ENCODE measurements around the gene RAB7B. TPM values are rescaled to one million over a fixed set of nuclear protein-coding genes. Genes with fewer than 3 reads are reported as not detected.

RAB7B gene
- total RNA-seq, 4 donors from 2014 or later: 0.26 to 22.5 (median 8.0) TPM

DNA sequence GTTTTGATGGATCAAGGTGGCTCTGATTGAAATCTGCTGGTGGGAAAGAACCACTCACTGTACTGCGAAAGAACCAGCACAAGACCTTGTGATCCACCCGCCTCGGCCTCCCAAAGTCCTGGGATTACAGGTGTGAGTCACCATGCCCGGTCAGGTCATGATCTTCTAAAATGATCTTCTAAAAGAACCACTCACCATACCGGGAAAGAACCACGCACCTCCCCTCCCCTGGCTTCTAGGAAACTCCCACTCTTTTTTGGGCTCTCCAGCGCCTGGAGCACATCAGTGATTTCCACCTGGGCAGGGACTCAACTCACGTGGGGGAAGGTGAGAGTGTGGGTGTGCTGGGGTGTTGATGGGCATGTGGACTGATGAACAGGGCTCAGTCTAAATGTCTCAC is 7.9 kb upstream of the RAB7B start:
- no peak for DNase-seq
- intact Hi-C loops (cut with DNase I; ENCODE audit: low total_unique reads): no loop called here
- Histone ChIP-seq H3K4me3 (no peak overlapping the region), H3K36me3 (no peaks in the 10 kb centered on the region), H3K27ac (no peak overlapping the region), H3K4me1 (no peaks in the 10 kb centered on the region), H3K27me3 (no peaks in the 10 kb centered on the region), H3K9me3 (no peaks in the 10 kb centered on the region)
- TF ChIP-seq CTCF (IDR thresholded peaks at IDR 0.05) (no peak), POLR2A (IDR thresholded peaks at IDR 0.05) (no peak)

DNA sequence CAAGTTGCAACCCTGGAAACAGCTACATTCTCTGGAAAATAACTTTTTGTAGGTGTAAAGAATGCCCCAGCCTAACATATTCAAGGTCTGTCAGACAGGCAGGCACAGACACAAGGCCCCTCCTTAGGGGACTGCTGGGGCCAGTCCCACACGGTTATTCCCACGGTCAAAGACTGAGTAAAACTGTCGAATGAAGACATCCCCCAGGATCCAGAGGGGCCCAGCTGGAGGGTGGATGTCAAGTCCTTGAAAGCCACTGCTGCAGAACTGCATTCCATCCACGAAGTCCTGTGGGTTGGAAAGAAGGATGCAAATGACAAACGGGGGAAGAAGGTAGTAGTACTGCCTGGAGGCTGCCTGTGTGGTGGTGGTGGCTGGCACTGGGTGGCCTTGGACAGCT is 6.9 kb upstream of the RAB7B start:
- no peak for TF ChIP-seq POLR2A (IDR thresholded peaks at IDR 0.05)
- TF ChIP-seq CTCF (IDR thresholded peaks at IDR 0.05): no peak
- Histone ChIP-seq H3K27ac (no peak overlapping the region), H3K27me3 (no peaks in the 10 kb centered on the region), H3K4me1 (no peaks in the 10 kb centered on the region), H3K9me3 (no peaks in the 10 kb centered on the region), H3K4me3 (no peak overlapping the region), H3K36me3 (no peaks in the 10 kb centered on the region)
- no peak for DNase-seq
- intact Hi-C loops (cut with DNase I; ENCODE audit: low total_unique reads): no loop called here

DNA sequence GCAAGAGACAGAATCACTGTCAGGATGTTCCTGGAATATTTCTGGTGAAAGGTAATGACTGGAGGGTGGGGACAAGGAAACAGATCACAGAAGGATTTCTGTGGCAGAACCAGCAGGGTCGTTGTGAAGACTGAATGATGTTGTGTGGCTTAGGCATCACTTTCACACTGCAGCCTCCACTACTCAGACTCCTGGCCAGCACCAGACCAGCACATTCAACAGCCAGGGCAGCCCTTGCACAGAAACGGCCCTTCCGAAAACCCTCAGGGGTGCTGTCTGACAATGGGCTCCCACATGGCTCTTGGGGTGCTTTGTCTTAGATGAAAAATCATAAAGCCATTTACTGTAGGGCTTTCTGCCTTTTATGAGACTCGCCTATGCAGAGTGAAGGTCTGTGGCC is 3.8 kb upstream of the RAB7B start:
- H3K27me3 ChIP-seq: no peaks in the 10 kb centered on the region
- TF ChIP-seq CTCF (IDR thresholded peaks at IDR 0.05) (no peak), POLR2A (IDR thresholded peaks at IDR 0.05) (no peak)
- H3K36me3 ChIP-seq: no peaks in the 10 kb centered on the region
- H3K9me3 ChIP-seq: no peaks in the 10 kb centered on the region
- H3K4me3 ChIP-seq: no peak overlapping the region
- intact Hi-C loops (cut with DNase I; ENCODE audit: low total_unique reads): no loop called here
- no peak for DNase-seq
- no peaks in the 10 kb centered on the region for H3K4me1 ChIP-seq
- no peak overlapping the region for H3K27ac ChIP-seq

- H3K27ac ChIP-seq: no peak overlapping the region
- no peak overlapping the region for H3K4me3 ChIP-seq
- DNase-seq: no peak
- H3K9me3 ChIP-seq: no peaks in the 10 kb centered on the region
- no peaks in the 10 kb centered on the region for H3K36me3 ChIP-seq
- H3K27me3 ChIP-seq: no peaks in the 10 kb centered on the region
- TF ChIP-seq CTCF (IDR thresholded peaks at IDR 0.05) (no peak), POLR2A (IDR thresholded peaks at IDR 0.05) (no peak)
- intact Hi-C loops (cut with DNase I; ENCODE audit: low total_unique reads): no loop called here
- no peaks in the 10 kb centered on the region for H3K4me1 ChIP-seq
Observed at GRCh38 chr1:206005778-206006180, 2.6 kb upstream of the RAB7B start.

DNA sequence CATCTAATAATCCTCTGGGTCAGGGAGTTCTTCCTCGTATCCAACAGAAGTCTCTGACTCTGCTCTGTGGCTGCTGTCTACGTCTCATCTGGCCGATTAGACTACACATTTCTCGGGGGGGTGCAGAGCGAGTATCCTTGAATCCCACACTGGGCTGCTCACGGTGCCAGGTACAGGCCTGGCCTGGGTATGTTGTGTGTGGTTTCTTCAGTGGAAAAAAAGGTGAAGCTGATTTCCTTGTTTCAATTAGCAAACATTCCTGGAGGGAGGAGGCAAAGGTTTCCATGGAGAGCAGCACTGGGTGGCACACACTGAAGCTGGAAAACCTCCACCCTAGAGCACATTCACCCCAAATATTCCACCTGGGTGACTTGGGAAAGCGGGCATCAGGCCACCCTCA is 2.0 kb upstream of the RAB7B start:
- intact Hi-C loops (cut with DNase I; ENCODE audit: low total_unique reads): no loop called here
- TF ChIP-seq POLR2A (IDR thresholded peaks at IDR 0.05) (no peak), CTCF (IDR thresholded peaks at IDR 0.05) (no peak)
- DNase-seq: no peak
- H3K4me1 ChIP-seq: no peaks in the 10 kb centered on the region
- H3K36me3 ChIP-seq: no peaks in the 10 kb centered on the region
- no peak overlapping the region for H3K4me3 ChIP-seq
- no peak overlapping the region for H3K27ac ChIP-seq
- H3K9me3 ChIP-seq: no peaks in the 10 kb centered on the region
- H3K27me3 ChIP-seq: no peaks in the 10 kb centered on the region

Measured in uterus (tissue), 4 donors.